NCI-H2081 (cell line): Measurements from ENCODE around the gene AGAP1.

Experiments used
- DNase-seq, 2 experiments: peaks; one replicate each; lab custom pipeline; 2025; lab: John Stamatoyannopoulos, UW

The AGAP1 gene

DNA sequence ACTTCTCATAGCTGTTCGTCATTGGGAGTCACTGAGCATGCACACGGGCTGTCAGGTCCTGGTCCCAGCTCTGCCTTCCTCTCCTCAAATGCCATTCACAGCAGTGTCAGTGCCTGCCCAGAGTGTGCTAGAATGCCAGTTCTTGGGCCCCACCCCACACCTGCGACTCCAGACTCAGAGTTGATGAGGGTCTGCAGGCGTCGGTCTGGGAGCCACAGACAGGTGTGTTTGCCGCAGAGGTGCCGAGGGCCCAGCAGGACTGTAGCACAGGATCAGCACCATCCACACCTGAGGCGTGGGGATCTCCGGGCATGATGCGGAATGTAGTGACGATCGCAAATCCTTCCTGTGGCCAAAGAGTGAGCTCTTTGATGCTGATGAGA, 56.5 kb downstream of the AGAP1 start:
- no peak for DNase-seq

DNA sequence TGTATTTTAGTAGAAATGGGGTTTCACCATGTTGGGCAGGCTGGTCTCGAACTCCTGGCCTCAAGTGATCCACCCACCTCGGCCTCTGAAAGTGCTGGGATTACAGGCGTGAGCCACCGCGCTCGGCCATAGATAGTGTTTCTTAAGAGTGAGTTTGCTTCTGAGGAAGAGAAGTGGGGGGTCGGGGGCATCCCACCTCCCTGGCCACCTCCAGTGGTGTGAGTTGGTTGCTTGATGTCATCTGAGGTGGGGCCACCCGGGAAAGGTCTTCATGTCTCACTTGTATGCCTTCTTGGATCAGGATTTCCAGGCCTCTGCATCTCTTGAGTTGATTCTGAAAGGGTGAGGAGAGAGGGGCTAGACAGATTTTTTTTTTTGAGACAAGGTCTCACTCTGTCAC, 57.1 kb downstream of the AGAP1 start:
- no peak for DNase-seq

DNA sequence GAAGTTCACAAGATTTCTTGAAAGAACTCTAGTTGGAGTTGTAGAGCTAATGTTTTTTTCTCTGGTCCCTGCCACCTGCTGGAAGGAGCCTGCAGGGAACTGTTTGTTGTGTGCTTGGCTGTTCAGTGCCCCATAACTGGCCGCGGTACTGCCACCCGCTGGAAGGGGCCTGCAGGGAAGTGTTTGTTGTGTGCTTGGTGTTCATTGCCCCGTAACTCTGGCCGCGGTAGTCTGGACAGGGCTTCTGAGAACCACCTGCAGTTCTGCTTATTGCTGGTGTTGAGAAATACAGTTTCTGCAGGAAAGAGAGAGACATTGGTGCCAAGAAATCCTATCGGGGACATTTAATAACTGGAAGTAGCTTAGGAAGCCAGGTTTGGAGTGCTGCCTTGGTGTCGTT, 58.1 kb downstream of the AGAP1 start:
- DNase-seq = peak; percentile 52 to 77

DNA sequence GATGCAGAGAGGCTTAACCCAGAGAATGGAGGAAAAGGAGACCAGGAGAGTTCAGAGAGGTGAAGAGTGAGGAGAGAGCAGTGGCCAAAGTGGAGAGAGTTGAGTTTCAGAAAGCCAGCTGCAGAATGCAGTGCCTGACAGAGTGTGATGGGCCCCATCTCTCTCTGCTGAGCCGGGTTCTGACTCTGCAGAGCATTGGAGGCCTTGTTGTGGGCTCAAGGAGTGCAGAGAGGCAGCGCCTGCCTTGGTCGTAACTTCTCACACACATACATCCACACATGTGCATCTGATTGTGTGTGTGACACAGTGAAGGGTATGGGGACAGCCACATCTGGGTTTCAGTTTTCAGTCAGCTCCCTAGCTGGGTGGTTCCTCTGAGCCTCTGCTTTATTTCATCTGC, 58.8 kb downstream of the AGAP1 start:
- no peak for DNase-seq

DNA sequence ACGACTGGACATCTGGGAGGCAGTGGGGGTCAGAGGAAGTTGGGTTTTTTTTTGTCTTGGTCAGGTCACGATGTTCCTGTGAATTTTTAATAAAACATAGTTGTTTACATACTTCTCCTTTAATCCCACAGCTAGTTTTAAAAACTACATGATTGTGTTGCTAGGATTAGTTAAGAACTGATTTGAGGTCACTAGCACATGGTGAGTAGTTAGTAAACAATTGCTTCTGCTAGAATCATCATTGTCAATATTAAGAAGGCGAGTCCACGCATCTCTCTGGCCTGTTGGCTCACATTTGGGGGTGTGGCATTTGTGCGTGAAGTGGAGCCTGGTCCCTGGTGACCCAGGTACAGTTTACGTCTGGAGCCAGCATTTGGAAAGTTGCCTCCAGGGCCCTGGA, 59.4 kb downstream of the AGAP1 start:
- no peak for DNase-seq

DNA sequence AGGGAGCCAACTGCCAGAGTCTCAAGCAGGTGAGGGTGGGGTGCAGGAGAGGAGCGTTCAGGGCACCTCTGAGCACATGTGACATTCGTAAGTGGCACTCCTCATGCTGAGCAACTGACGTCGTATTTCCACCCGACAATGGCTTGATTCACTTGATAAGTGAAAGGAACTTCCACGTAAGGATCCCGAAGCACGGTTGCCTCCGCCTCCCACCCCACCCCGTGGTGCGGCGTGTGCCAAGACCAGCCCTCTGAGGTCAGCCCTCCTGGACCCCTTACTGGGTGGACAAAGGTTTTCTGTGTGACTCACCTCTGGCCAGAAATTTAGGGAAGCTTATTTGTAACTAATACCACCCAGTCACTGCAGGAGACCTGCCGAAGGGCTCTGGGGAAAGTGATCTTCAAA, 59.9 kb downstream of the AGAP1 start:
- DNase-seq = no peak

DNA sequence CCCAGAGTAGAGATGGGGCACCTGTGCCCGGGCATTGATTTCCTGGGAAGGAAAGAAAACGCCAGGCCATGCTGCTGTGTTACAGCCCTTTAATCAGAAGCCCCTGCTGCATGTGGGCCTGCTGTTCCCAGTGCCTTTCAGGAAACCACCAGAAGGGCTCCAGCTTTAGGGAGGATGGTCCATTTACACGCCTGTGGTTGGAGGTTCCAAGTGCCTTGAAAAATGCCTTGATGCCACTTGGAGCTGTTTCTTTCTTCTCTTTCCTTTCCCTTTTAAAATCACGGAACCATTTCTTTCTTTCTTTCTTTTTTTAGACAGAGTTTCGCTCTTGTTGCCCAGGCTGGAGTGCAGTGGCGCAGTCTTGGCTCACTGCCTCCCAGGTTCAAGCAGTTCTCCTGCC, 60.5 kb downstream of the AGAP1 start:
- no peak for DNase-seq

DNA sequence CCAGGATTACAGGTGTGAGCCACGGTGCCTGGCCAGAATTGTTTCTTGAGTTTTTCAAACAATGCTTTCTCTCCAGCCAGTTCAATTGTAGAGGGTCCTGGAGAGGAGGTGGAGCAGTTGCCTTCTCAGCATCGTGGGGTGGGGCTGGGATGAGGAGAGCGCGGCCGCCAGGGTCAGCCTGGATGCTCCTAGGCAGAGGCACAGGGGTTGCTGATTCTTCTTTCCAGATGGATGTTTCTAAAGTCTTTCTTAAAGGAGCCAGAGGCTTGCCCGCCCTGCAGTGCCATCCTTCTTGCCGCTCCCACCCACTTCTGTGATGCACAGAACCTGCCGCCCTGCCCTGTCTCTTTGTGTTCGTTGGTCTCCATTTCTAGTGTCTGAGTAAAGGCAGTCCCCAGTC, 61.1 kb downstream of the AGAP1 start:
- no peak for DNase-seq

DNA sequence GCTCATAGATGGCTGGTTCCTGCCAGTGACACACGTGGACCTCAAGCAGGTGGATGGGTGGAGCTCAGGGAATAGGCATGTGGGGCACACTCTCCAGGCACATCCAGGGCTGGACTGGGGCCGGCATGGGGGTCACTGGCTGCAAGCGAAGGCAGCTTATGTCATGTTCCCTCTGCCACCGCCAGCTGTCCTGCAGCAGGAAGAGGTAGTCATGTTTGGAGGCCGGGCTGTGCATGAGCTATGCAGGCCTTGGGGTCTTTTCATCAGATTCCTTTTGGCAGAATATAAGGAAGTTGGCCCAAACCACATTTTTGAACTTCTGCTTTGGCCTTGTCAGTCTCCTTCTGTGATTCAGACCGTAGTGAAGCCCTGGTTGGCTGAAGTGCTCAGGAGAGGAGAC, 61.5 kb downstream of the AGAP1 start:
- no peak for DNase-seq

DNA sequence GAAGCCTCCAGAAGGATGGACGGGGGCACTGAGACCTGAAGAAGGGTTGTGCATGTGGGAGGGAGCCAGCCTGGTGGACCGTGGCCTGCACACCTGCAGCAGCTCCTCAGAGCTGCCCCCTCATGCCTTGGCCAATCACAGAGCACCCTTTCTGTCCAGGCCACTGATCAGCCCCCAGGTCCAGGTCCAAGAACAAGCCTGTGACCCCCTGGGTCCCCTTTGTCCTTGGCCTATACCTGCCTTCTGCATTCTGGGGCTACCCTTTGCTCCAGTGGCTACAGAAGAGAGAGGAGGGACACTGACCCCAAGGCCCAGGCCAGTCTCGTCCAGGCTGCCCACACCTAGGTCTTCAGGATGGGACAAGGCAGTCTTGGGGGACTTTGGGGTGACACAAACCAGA, 62.2 kb downstream of the AGAP1 start:
- DNase-seq = no peak

DNA sequence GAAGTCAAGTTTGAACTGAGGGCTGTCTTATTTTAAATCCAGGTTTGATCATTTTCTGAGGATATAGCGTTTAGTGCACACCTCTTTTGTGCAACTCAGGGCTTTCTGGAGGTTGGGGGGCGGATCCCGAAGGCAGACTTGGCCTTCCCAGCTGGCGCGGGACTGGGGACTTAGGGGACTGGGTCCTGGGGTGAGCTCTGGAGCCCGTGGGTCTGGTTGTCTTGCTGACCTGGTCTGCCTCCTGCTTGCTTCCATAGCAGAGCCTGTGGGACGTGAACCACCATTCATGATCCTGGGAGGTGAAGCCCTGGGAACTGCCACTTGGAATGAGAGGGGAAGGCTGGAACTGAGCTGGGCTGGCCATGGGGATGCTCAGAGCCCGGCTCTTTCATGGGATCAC, 63.1 kb downstream of the AGAP1 start:
- DNase-seq = no peak

DNA sequence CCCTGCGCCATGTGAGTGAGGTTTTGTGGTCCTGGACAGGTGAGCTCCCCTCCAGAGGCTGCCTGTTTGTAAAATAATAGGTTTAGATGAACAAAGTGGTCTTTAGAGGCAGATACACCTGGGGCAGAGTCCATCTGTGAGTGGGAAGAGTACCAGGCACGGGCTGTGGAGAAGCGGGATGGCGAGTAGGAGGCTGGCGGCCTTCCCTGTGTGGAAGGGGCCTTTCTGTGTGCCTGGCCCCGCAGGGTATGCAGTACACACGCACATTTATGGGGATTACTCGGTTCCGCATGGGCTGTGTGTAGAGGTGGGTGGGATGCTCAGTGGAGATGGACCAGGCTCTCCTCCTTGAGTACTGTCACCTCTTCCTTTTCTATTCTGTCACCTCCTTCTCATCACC, 64.1 kb downstream of the AGAP1 start:
- DNase-seq = no peak

DNA sequence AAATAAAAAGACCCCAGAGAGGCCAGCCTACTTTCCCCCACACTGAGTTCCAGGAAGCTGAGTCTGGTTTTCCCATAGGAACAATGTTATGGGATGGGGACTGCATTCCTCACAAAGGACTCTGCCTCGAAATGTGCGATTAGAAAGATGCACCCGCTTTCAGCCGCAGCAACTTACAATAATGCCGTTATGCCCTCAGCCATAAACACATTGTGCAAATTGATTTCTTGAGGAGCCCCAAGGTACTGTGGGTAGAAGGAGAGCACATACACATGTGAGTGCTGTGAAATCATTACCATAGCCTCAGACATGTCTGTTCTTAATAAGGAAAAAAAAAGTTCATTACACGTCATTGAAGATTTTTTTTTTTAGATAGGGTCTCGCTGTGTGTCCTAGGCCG, 64.7 kb downstream of the AGAP1 start:
- no peak for DNase-seq

DNA sequence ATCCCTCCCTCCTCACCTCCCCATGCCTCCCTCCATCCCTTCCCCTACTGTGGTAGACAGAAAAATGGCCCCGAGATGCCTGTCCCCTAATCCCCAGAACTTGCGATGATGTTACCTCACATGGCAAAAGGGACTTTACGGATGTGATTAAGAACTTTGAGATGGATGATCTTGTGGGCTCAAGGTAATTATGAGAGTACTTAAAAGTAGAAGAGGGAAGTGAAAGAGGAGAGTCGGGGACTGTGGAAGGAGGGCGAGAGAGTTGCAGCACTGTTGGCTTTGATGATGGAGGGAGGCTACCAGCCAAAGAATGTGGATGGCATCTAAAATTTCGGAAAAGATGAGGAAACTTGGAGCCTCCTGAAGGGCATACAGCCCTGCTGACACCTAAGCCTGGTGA, 66.5 kb downstream of the AGAP1 start:
- no peak for DNase-seq

DNA sequence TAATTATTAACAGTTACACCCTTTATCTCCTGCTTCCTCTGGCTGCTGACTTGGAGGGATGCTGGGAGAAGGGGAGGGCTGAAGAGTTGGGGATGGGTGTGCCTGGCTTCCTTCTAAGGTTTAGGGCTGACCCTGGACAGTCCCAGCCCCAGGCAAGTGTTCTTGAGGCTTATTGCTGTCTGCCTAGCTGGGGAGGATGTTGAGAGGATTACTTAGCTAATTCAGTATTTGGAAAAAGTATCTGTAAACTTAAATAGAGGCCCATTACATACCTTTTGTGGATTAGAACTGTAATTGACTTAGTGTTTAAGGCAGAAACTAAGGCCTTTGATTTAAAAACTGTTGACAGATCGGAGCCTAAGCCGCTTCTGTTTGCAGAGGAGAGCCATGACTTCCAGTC, 67.6 kb downstream of the AGAP1 start:
- no peak for DNase-seq

DNA sequence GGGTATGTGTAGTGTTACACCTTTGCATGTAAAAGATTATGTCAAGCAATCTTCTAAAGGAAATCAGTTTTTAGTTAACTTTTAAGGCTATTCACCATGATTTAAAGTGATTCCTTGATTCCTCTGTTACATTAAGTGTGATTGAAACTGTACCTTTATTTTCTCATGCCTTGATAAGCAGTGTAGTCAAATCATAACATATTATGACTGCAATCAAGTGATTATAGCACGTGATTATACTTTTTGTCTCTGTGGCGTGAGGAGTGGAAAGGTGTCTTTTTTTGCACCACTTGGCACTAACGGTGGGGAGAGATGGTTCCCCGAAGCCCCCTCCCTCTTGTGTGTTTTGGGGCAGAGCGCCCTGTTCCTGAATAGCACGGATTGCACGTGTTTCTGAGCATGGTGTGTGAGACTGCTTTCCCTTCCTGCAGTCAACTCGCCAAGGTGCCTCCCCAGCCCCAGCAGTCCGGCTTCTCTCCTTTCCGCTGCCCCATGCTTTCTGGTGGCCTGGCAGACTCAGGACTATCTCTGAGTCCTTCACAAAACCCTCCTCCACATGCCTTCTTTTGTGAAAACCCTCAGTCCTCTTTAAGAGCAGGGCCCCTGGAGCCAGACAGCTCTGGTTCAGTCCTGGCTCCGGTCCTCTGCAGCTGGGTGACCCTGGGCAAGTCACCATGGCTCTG, 68.4 kb downstream of the AGAP1 start:
- no peak for DNase-seq

DNA sequence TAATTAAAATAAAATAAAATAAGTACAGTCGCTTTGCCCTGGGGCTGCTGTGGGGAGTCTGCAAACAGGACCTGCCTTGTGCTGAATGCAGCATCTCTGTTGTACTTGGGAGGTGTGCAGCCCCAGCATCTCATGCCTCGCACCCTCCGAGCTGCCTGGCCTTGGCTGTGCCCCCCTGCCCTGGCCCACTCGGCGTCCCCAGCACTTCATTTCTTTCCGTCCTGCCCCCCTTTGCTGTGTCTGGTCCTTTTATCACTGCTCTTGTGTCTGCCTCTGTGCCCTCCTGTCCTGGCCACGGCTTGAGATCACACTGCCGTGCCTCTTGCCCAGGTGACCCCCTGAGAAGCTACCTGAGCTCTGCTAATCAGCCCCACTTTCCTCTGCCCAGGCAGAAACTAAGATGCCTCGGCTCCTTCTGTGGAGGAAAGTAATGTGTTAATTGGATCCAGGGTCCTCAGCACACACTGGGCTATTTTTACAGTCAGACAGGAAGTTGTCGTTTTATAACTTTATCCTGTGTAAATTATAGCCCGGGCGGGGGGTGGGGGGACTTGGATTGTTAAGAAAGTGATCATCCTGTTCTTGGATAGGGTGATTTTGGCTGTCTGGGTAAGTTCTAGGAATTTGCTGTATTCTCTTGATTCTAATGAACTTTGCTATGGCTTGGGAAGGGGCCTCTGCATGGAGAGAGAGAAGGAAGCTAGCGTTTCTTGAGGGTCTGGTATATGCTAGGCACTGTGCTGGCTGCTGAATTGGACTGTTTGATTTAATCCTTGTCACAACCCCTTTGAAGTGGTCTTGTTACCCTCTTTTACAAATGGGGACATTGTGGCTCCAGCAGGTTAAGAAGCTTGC, 69.4 kb downstream of the AGAP1 start:
- no peak for DNase-seq

DNA sequence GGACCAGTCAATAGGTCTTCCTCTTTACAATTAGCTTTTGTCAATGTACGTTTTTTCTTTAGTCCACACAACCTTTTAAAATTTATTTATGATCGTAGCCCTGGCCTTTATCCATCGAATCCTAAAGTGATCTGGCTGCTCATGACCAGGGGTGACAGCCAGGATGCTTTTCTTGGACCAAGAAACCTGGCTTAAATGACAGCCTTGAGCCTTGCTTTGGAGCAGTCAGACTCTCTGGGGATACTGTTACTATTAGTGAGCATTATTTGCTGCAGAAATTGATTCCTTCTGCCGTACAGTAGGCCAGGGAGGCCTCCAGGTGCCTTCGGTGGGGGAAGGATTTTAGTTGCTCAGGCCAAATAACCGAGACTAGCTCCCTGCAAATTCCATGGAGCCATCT, 70.2 kb downstream of the AGAP1 start:
- DNase-seq = no peak

DNA sequence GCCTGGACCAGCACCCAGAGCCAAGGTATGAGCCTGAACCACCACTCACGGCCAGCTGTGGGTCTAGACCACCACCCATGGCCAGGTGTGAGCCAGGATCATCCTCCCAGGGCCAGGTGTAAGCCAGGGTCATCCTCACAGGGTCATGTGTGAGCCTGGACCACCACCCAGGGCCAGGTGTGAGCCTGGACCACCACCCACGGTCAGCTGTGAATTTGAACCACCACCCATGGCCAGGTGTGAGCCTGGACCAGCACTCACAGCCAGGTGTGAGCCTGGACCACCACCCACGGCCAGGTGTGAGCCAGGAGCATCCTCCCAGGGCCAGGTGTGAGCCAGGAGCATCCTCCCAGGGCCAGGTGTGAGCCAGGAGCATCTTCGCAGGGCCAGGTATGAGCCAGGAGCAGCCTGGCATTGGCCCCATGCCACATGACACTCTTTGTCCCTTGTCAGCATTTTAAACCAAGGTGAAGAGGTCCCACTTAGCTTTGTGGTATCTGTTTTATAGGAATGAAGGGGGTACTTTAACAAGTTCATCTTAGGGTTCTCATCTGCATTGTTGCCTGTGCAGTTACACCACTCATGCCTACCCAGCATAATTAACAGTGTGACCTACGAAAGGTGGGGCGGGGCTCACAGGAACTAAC, 71.2 kb downstream of the AGAP1 start:
- no peak for DNase-seq

DNA sequence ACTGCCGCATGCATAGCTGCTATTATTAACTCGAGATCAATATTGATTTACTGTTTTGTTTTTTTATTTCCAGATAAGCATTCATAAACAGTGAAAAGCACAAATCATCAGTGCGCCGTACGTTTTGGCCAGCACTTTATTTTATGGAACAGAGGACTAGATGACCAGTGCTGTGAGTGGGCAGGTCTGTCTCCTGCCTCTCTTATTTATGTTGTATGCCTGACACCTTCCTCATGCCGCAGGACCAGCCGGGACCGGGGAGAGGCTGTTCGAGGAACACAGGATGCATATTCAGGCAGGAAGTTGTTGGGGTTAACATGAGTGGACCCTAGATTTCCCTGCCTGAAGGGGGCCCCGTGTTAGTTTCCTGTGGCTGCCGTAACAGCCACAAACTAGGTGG, 72.6 kb downstream of the AGAP1 start:
- DNase-seq = no peak

DNA sequence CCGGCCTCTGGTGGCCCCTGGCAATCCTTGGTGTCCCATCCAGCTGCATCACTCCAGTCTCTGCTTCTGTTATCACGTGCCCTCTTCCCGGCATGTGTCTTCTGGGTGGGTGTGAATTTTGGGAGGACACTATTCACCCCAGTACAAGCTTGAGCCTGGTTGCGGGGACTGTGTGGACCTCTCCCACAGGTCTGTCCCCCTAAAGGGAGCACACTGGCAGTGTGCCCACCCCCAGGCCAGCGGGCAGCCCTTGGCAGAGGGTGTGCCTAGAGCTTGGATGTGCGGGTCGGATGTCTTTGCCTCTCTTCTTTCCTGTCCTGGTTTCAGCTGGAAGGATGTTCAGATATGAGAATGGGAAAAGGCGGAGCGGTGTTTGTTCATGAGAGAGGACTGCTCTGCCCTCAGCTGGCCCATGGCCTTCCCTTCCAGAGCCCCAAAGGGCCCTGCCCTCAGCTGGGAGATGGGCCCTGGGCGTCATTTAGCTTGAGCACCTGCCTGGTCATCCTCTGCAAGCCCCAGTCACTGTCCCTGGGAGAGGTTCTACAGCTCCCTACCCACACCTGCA, 73.2 kb downstream of the AGAP1 start:
- DNase-seq = no peak

DNA sequence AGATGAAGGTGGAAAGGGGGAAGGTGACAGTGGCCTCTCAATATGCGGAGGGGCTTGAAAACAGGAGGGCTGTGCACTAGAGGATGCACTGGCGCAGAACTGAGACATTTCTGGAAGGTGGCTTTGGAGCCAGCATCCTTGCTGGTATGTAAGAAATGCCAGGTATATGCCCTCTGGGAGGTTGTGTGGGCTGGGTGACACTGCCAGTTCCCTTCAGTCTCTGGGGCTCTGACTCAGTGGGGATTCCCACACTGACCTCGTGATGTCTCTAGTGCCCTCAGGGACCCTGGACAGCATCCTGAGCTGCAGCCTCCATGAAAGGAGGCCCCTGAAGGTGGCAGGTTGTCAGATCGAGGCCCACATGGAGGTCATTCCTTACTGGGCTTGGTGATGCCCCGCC, 74.0 kb downstream of the AGAP1 start:
- DNase-seq = no peak

DNA sequence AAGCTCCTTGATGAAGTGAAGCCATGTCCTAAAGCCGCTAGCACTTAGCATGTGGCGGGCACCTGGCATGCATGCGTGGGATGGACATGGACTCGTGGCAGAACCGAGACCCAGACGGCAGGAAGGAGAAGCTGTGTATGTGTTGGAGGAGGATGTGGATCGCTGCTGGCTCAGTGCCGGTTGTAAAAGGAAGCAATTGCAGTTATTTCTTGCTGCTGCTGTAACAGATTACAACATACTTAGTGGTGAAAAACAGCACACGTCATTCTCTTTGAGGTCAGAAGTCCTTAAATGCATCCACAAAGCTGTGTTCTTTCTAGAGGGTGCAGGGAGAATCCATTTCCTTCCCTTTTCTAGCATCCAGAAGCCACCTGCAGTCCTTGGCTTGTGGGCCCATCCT, 74.6 kb downstream of the AGAP1 start:
- DNase-seq = no peak
